ENCODE data around the gene STAT4.

STAT4 gene

DNA sequence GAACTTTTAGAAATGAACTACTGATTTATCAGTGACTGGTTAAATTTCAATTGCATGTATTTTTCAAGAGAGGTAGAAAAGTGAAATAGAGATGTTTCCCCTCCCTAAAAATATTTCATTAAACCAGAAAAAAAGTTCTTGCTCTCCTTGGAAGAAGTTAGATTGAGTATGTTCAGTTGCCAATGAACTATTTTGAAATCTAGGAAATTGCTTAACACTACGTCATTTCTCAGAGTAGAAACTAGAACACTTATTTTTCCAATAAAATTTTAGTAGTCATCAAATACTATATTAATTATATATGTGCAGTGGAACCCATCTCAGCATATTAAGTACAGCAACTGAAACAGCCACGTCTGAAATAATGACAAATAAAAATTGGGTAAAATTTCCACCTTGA lies 85.0 kb downstream of the STAT4 start:
- in situ Hi-C loops (cut with HindIII; ENCODE audit: low pct_ligation_motif_present, low pct_unique_long_range_greater_than_20kb, low sequenced_read_pairs) = no loop called here
- DNase-seq = no peak

DNA sequence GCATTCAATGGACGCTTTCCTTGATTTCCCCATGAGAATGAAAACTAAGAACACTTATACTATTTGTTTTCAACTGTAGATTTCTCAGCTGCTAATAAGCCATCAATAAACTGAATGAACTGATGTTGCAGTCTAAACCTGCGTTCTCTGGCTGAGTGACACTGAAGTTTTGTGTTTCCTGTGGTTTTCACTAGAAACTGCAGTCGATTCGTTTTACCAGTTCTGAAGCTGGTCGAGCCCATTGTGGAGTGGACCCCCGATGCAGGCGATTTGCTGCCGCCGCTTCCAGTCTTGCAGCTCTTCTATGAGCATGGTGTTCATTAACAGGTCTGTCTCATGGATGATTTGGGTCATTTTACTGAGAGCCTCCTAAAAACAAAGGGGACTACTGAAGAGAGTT lies 86.2 kb downstream of the STAT4 start:
- in situ Hi-C loops (cut with HindIII; ENCODE audit: low pct_ligation_motif_present, low pct_unique_long_range_greater_than_20kb, low sequenced_read_pairs) = no loop called here
- DNase-seq = no peak

DNA sequence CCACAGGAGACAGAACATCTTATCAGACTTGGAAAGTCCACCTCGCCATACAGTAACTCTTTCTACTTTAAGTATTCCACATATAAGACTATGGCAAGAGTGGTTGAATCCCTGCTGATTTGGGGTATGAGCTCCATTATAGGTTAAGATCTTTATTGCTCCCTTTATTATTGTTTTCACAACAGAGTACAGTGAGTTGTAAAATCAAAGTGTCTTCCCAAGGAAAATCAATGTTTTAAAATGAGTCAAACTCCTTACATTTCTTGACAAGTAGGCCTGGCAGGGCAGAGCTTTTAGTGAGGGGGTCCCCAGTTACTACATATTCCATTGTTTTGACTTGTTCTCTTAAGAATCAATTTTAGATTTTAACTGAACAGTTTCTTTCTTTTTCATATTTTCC lies 87.2 kb downstream of the STAT4 start:
- in situ Hi-C loops (cut with HindIII; ENCODE audit: low pct_ligation_motif_present, low pct_unique_long_range_greater_than_20kb, low sequenced_read_pairs) = no loop called here
- DNase-seq = no peak

DNA sequence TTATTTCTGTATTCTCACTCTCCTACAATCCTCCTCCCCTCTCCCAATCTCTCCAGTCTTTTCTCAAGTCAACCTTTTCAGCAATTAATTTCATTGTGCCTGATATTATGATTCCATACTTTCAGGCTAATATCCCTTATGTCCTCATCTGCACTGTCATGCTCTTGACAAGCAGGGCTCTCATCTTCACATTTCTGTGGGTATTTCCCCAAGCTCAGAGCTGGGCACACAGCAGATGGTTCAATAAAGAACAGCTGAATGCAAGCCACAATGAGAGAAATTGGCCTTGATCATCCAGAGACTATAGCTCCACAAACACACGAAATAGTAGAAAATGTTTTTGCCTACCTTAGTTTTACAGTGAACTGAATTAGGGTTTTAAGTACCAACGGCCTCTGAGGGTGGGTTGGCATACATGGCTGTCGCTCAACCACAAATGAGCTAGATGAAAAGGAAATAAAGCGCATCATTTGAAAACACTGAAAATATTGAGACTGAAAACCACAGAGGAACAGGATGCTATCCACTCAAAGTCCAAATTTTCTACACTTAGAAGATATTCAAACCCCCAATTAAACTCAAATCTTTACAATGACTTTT lies 89.3 kb downstream of the STAT4 start:
- no peak for DNase-seq
- in situ Hi-C loops (cut with HindIII; ENCODE audit: low pct_ligation_motif_present, low pct_unique_long_range_greater_than_20kb, low sequenced_read_pairs) = no loop called here

DNA sequence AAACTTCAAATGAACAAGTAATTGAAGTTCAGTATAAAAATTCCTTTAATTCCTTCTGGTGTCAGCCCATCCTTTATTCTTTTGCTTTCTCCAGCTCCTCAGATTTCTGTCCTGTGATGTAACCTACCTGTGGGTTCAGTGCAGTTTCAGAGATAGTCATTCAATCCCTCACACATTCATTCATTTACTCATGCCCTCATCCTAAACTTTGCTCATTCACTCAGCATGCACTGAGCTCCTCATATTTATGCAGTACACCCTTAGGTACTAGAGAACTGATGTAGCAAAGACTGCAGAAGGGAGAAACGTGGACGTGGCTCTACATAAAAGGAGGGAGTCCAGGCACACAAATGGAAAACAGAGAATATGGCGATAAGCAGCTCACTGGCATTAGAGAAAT lies 91.5 kb downstream of the STAT4 start:
- in situ Hi-C loops (cut with HindIII; ENCODE audit: low pct_ligation_motif_present, low pct_unique_long_range_greater_than_20kb, low sequenced_read_pairs) = no loop called here
- no peak for DNase-seq

DNA sequence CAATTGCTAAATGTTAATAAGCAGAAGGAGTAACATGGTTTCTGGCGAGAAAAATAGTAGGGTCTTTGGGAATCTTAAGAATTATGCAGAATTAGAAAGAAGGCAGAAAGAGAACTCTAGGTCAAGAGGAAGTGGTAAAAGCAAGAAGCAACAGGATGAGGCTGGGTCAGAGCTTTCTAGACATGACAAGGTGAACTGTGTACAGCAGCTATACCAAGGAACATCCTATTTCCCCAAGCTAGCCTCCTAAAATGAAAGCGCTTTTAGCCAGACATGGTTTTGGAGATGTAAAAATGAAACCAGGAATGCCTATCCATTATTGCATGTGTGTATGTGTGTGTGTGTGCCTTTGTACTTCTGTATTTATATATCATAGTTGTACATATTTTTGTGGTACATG lies 94.6 kb downstream of the STAT4 start:
- in situ Hi-C loops (cut with HindIII; ENCODE audit: low pct_ligation_motif_present, low pct_unique_long_range_greater_than_20kb, low sequenced_read_pairs) = no loop called here
- no peak for DNase-seq

DNA sequence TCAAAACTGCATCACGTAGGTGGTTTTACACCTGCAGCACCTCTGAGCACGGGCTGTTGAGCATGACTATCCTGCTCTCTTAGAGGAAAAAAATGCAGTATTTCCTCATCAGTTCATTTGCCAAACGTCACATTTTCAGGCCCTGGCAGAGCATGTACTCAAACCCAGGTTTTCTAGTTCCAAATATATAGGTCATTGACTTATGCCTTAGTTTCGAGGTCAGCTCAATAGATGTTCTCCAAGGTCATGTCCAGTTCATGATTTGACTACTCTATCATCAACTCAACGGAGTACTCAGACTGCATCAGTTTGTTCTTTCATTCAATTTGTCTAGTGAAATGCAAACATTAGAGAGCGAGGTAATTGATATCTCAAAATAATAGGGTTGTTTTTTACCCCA lies 97.5 kb downstream of the STAT4 start:
- in situ Hi-C loops (cut with HindIII; ENCODE audit: low pct_ligation_motif_present, low pct_unique_long_range_greater_than_20kb, low sequenced_read_pairs) = no loop called here
- DNase-seq = no peak

DNA sequence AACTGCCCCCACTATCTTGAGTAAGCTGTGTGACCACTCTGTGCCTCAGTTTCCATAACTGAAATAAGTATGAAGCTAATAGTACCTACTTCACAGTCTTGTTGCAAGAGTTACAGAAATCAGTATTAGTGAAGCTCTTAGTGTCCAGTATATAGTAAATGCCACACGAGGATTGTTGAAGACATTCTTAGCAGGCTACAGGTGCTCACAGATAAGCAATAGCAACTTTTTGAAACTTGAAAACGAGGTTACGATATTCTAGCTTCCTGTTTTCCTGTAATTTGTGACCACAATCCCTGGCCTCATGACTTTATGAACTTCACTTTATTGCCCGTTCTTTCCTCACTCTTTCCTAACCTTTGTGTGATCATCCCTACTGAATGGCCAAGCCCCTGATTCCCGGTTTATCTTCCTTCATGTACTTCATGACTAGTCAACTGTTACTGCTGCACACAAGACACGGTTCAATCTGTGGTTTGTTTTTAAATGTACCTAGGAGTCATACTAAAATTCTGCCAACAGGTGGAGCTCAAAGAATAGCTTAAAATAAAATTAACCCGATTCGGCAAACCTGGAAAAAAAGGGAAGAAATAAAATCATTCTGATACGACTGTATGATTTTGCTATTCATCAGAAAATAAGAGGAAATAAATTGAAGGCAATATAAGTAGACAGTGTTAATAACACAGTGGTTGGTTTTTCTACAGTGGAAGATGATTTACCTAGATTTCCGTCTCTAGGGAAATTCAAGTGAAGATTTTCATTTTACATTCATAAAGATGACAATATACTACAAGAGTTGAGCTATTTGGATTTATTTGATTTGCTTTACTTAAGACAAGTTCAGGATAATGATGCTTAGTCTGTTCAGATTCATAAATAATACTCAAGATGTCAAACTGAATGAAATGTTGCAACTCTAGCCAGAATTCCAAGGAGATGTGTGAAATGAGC lies 98.7 kb downstream of the STAT4 start:
- peak; percentile 77 for DNase-seq
- in situ Hi-C loops (cut with HindIII; ENCODE audit: low pct_ligation_motif_present, low pct_unique_long_range_greater_than_20kb, low sequenced_read_pairs) = no loop called here

DNA sequence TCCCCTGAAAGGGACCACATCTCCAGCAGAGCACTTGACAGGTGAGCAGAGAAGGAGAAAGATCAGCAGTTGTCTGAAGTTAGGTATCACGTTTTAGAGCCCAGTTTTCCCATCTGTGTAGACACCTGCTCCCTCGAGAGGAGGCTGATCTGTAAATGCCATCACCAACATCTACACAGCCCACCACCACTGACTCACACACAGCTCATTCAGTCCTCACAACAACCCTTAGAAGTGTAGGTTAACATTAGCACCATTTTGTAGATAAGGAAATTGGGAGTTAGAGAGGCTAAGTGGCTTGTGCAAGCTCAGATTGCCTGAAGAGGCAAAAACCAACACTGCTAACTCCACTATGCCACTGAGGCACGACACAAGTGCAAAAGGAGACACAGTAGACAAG lies 99.6 kb downstream of the STAT4 start:
- DNase-seq = no peak
- in situ Hi-C loops (cut with HindIII; ENCODE audit: low pct_ligation_motif_present, low pct_unique_long_range_greater_than_20kb, low sequenced_read_pairs) = no loop called here

DNA sequence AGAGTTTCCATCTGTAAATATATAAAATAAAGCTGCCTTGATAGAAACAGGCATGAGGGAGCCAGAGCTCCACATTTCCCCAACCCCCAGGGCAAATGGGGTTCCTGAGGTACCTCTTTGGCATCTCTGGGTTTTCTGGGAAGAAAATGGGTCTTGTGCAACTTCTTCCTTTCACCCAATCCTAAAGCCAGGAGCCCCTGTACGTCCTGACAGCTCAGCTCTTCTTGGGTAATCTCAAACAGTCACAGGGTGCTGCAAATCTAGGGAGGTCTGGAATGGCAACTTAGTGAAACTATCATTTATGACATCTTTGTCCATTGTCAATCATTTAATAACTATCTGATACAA lies 100.2 kb downstream of the STAT4 start:
- in situ Hi-C loops (cut with HindIII; ENCODE audit: low pct_ligation_motif_present, low pct_unique_long_range_greater_than_20kb, low sequenced_read_pairs) = no loop called here

DNA sequence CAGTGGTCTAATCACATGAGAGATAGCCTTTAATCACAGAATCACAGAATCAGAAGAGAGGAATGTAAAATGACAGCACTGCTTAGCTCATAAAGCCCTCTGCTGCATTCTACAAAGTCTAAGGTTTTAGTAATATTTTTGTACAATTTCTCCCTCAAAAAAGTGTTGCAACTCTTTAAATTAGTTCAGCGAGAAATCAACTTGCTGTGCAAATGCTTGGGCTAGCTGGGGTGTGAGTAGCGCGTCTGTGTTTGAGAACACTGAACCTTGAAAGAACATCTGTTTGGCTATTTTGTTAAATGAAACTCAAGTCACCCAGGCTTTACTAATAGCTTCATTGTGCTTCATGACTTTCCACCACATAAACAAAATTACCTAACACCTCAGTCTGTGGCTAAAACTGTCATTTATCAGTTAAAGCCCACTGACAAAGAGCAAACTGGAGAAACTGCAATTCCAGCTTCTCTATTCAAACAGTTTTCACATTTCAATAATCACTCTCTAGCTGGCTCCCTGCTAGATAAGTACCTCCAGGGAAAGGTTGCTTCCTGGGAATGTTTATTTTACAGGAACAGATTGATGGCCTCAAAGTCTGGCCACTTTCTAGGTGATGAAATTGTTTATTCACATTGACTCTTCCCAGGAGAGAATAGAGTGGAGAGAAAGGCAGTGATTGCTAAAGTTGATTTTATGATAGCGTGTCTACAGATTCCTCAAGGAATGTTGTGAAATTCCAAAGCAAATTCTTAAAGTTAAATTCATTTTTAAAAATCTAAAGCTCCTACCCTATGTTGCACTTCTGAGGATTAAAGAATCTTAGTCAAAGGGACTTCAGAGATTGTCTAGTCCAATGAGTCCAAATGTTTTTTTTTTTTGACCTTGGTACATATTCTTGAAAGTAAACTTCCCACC lies 100.8 kb downstream of the STAT4 start:
- in situ Hi-C loops (cut with HindIII; ENCODE audit: low pct_ligation_motif_present, low pct_unique_long_range_greater_than_20kb, low sequenced_read_pairs) = no loop called here
- DNase-seq = peak; percentile 35

More for the DNA sequence above, 100.2 kb downstream of the STAT4 start:
- DNase-seq = no peak

DNA sequence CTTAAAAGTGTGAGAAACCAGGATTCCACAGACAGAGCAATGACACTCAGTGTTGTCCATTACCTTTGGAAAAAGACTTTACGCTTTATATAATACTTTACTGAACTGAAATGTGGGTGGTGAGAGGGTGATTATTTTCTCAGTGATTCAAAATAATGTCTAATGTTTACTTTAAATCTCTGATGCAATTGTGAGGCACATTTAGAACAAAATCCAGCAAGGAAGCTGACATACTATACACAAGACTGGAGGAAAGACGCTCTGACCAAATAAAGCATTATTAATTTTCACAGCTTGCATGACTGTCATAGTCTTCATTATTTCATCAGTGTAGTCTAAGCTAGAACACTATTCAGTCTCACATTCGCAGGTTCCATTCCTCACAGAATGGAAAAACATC lies 102.7 kb downstream of the STAT4 start:
- DNase-seq = no peak
- in situ Hi-C loops (cut with HindIII; ENCODE audit: low pct_ligation_motif_present, low pct_unique_long_range_greater_than_20kb, low sequenced_read_pairs) = no loop called here

DNA sequence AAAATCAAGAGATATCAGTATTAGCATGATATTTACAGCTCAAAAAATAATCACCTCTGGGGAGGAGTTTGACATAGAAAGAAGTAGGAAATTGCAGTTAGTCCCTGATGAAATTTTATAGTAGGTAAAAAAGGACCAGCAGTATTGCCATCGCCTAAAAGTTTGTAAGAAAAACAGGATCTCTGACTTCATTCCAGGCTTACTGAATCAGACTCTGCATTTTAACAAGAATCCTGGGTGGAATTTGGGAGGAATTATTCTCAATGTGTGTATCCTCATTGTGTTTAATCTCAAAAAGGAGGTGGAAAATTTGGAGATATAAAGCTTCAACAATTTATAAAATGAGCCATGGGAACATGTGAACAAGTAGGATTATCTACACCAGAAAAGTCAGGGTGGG lies 105.7 kb downstream of the STAT4 start:
- DNase-seq = no peak
- in situ Hi-C loops (cut with HindIII; ENCODE audit: low pct_ligation_motif_present, low pct_unique_long_range_greater_than_20kb, low sequenced_read_pairs) = no loop called here

DNA sequence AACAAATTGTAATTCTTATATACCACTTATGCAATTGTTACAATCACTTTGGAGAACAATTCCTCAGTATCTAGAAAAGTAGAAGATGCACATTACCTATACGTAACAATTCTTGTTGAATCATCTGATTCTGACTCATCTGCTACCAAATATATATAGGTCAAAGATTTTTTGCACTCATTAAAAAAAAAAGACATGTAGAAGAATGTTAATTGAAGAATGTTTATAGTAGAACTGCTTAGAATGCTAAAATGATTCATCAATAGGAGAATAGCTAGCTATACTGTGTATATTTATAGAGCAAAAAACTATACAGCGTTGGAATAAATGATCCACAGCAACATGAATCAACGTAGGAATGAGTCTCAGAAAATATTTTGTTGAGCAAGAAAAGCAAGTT lies 107.4 kb downstream of the STAT4 start:
- DNase-seq = no peak
- in situ Hi-C loops (cut with HindIII; ENCODE audit: low pct_ligation_motif_present, low pct_unique_long_range_greater_than_20kb, low sequenced_read_pairs) = no loop called here

DNA sequence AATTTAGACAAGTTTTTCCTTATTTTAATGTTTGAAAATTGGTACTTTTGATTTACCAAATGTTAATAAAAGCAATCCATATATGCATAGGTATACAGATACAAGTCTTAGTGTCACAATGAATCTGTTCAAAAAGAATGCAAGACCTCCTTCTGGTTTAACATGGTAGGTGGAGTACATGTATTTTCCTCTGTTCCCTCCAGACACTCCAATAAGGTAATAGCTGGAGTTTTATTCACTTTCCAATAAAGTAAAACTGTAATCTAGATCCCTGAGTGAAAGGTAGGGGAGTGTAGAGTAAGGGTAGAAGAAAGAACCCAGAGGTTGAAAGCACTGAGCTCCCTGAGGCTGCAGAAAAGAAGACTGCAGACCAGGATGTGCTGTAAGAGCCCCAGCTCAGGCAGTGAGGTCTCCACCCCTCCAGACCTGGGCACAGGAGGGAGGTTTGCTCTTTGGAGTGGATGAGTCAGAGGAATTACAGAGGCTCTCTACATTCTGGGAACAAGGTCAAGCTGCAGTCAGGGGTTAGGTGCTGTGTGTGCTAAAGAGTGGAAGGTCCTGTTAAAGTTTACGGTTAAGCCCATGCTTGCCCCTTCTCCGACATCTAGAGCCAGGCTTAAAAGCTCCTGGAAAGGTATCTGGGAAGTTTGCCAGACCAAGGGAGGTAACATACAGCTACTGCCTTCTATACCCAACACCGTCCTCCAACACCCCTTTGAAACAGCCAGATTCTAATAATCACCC lies 109.2 kb downstream of the STAT4 start:
- in situ Hi-C loops (cut with HindIII; ENCODE audit: low pct_ligation_motif_present, low pct_unique_long_range_greater_than_20kb, low sequenced_read_pairs) = no loop called here
- DNase-seq = peak; percentile 92

DNA sequence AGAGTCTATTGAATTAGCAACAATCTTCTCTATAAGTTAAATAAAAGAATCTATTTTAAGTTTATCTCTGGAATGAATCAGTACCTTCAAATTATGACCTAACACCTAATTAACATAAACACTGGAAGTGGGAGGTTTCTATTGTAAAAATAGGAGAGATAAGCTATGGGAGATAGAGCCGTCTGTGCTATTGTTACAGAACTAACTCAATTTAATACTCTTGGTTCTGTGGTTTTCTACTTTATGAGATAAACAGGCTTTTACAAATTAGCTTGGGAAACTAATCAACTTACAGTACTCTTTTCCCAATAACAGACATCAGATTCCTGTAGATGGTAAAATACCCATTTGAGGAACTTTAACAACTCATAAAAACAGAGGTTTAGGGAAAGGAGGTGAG lies 111.2 kb downstream of the STAT4 start:
- no peak for DNase-seq
- in situ Hi-C loops (cut with HindIII; ENCODE audit: low pct_ligation_motif_present, low pct_unique_long_range_greater_than_20kb, low sequenced_read_pairs) = no loop called here

DNA sequence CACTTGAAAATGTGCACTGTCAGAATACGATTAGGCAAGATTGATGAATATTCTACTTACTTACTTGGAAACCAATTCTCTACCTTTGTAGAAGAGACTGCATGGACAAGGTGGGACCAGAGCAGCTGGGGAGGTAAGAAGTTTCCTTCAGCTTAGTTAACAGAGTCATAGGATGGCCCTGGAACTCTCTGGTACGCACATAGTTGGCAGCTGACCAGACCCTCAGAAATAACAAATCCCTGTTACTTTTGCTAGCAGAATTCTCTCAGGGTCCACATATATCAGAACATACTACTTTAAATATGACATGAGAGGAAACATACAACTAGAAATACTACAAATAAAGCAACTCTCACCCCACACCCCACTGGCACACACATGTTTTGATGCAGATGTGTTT lies 112.1 kb downstream of the STAT4 start:
- in situ Hi-C loops (cut with HindIII; ENCODE audit: low pct_ligation_motif_present, low pct_unique_long_range_greater_than_20kb, low sequenced_read_pairs) = no loop called here
- DNase-seq = no peak

DNA sequence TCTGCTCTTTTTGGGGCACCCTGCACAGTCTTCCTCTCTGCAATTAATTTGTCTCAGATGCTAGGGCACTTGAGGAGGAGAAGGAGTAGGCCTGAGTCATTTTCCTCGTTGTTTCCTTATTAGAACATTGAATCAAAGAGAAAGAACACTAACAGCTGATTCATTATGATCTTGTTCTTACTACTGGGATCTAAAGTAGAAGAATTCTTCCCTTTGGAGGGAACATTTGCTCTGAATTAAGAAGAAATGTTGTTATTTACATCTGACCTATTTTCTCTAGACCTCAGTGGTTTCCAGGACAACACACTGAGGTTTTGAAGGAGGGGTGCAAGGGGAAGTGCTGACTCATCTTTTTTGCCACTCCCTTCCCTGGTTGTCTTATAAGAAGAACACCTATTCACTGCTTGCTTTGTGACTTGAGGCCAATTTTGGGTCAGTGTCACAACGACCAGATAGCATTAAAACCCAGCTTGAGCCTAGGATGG lies 112.5 kb downstream of the STAT4 start:
- no peak for DNase-seq
- in situ Hi-C loops (cut with HindIII; ENCODE audit: low pct_ligation_motif_present, low pct_unique_long_range_greater_than_20kb, low sequenced_read_pairs) = no loop called here

Measured in ACHN (cell line).